Colonic mucosa (tissue), 4 donors: ENCODE data around the gene TAS2R14. TPM values are rescaled to one million over a fixed set of nuclear protein-coding genes. Genes with fewer than 3 reads are reported as not detected.

Experiments used
- DNase-seq: peaks from one replicate; pipeline ENCODE4 v3.0.0-alpha.2; 2020
- H3K27ac ChIP-seq: fragments of 200-600 bp; one replicate; pipeline ENCODE4 v1.8.0; 2021
- H3K27me3 ChIP-seq: fragments of 200-600 bp; one replicate; pipeline ENCODE4 v1.8.0; 2021
- H3K36me3 ChIP-seq: fragments of 200-600 bp; one replicate; pipeline ENCODE4 v1.8.0; 2021
- H3K4me1 ChIP-seq: fragments of 200-600 bp; one replicate; pipeline ENCODE4 v1.8.0; 2021; ENCODE audit warnings: mild to moderate bottlenecking
- H3K4me3 ChIP-seq: fragments of 200-600 bp; one replicate; pipeline ENCODE4 v1.8.0; 2021
- H3K9ac ChIP-seq, 2 donors: one replicate each; pipeline ENCODE4 v1.7.0; 2013; ENCODE audit warnings: control low read depth in 2 of 2, low read depth in 2 of 2, low read length in 2 of 2
- H3K9me3 ChIP-seq: fragments of 200-600 bp; one replicate; pipeline ENCODE4 v1.8.0; 2021
- intact Hi-C: fragments of 100-400 bp; cut with DNase I; formaldehyde crosslinking; loops from one replicate; pipeline ENCODE4 v1.14.1; 2022
- total RNA-seq, 2 donors: library from RNA; stranded (reverse); fragmentation: NEBNext Ultra II Directional in 1 of 2; extraction: Animal tissue kit (Norgen Biotek cat#: 25700) in 1 of 2; gene quantifications; one replicate each; pipeline ENCODE4 v1.2.1, GENCODE V29; 2021
- TF ChIP-seq, protein P1 (sequence below): fragments of 200-600 bp; IDR thresholded peaks from one replicate; pipeline ENCODE4 v1.8.0; 2022; ENCODE audit warnings: antibody characterized with exemption, mild to moderate bottlenecking
- donor health status: healthy.
- donor health status: DM: no; HTN: no; CAD: no.
- donor health status: DM: no; HTN: no; CAD: no.

TAS2R14 gene
- total RNA-seq, 2 donors from 2014 or later: 1.3 to 1.8 TPM

DNA sequence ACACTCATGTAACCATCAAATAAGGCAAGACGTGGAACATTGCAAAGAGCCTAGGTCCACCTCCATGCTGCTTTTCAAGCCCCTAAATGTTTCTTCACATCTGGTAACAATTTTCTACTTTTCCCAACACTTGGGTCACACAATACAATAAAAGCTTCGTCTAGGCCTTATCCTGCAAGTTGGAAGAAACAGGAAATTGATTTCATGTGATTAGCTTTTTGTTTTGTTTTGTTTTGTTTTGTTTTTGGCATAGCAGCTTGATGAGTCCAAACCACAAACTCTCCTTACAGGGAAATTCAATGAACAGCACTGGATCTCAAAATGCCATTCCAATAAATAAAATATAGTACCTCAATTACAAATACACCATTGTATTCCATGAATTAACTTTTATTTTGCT is 28.3 kb upstream of the TAS2R14 start:
- no peak for DNase-seq
- H3K27ac ChIP-seq: no peak overlapping the region
- H3K9ac ChIP-seq: no peak overlapping the region
- H3K9me3 ChIP-seq: no peaks in the 10 kb centered on the region
- TF ChIP-seq, protein P1, sequence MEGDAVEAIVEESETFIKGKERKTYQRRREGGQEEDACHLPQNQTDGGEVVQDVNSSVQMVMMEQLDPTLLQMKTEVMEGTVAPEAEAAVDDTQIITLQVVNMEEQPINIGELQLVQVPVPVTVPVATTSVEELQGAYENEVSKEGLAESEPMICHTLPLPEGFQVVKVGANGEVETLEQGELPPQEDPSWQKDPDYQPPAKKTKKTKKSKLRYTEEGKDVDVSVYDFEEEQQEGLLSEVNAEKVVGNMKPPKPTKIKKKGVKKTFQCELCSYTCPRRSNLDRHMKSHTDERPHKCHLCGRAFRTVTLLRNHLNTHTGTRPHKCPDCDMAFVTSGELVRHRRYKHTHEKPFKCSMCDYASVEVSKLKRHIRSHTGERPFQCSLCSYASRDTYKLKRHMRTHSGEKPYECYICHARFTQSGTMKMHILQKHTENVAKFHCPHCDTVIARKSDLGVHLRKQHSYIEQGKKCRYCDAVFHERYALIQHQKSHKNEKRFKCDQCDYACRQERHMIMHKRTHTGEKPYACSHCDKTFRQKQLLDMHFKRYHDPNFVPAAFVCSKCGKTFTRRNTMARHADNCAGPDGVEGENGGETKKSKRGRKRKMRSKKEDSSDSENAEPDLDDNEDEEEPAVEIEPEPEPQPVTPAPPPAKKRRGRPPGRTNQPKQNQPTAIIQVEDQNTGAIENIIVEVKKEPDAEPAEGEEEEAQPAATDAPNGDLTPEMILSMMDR: no peak
- no peaks in the 10 kb centered on the region for H3K27me3 ChIP-seq
- H3K4me1 ChIP-seq: no peaks in the 10 kb centered on the region
- intact Hi-C loops: no loop called here
- H3K36me3 ChIP-seq: no peaks in the 10 kb centered on the region
- H3K4me3 ChIP-seq: no peak overlapping the region

DNA sequence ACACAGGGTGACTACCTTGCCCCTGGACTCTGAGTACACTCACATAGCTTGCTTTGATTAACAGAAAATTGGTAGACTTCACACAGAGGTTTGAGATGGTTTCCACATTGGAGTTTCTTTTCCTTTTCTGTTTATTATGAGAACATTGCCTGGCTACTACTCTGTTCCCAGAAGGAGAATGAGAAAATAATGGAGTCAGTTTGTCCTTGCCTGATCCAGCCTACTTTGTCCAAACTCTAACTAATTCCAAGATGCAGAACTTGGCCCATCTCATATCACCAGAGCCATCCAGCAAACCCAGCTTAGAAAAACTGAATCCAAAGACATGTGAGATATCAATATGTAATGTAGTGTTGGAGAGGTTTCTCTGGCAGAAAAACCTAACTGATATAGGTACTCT is 27.3 kb upstream of the TAS2R14 start:
- intact Hi-C loops: no loop called here
- no peaks in the 10 kb centered on the region for H3K9me3 ChIP-seq
- no peak overlapping the region for H3K4me3 ChIP-seq
- H3K27ac ChIP-seq: no peak overlapping the region
- H3K4me1 ChIP-seq: no peaks in the 10 kb centered on the region
- no peak for DNase-seq
- no peak overlapping the region for H3K9ac ChIP-seq
- TF ChIP-seq, protein P1: no peak
- H3K36me3 ChIP-seq: no peaks in the 10 kb centered on the region
- no peaks in the 10 kb centered on the region for H3K27me3 ChIP-seq

DNA sequence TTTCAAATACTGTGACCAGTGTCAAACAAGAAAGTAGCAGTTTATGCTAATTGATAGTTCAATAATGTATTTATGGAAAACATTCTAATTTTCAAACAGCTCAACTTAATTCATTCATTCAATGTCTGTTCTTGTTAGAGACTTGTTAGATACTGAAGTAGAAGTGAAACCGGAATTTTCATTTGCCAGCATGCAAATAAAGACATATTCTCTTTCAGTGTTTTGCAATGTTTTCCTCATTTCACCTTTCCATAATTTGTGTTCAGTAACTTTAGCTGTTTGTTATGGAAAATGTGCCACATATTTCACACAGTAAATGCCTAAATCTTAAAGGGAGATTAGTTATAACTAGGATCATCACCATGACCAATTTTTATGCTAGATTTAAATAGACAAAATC is 26.4 kb upstream of the TAS2R14 start:
- no peak for DNase-seq
- no peaks in the 10 kb centered on the region for H3K4me1 ChIP-seq
- H3K27ac ChIP-seq: no peak overlapping the region
- no peaks in the 10 kb centered on the region for H3K27me3 ChIP-seq
- H3K9ac ChIP-seq: no peak overlapping the region
- no peak overlapping the region for H3K4me3 ChIP-seq
- H3K36me3 ChIP-seq: no peaks in the 10 kb centered on the region
- TF ChIP-seq, protein P1: no peak
- intact Hi-C loops: no loop called here
- no peaks in the 10 kb centered on the region for H3K9me3 ChIP-seq

DNA sequence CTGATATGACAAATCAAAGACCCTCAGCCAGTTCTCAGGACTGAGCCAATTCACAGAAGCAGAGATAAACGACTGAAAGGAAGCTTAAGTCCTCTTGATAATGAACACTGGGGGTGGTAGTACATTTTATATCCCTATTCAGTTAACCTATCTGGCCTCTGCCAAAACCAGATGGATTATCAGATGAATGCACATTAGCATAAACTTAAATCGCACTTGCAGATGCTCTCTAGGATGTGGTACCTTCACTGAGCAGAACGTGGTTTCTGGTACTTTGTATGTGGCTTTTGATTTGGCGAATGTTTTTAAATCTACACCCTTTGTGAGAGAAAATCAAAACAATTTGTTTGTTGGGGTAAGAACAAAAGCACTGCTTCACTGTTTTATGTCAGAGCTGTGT is 21.1 kb upstream of the TAS2R14 start:
- TF ChIP-seq, protein P1: no peak
- intact Hi-C loops: no loop called here
- H3K27ac ChIP-seq: no peak overlapping the region

DNA sequence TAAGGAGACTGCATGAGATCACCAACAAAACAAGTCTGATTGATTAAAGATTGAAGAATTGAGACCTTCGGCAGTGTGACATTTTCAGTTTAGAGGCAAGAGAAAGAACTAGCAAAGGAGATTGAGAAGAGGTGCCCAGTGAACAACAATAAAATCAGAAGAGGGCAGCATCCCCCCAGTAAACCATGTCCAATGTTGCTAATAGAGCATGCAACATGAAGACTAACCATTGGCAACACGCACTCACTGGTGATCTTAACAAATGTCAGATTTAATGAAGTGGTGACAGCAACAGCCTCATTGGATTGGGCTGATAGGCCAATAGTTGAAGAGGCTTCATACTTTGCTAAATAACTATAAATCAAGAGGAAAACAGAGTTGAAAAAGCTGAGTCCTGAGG is 20.7 kb upstream of the TAS2R14 start:
- H3K9me3 ChIP-seq: no peaks in the 10 kb centered on the region
- intact Hi-C loops: no loop called here
- no peaks in the 10 kb centered on the region for H3K27me3 ChIP-seq
- H3K36me3 ChIP-seq: no peaks in the 10 kb centered on the region
- DNase-seq: no peak
- no peak overlapping the region for H3K9ac ChIP-seq
- H3K27ac ChIP-seq: no peak overlapping the region
- H3K4me3 ChIP-seq: no peak overlapping the region
- no peaks in the 10 kb centered on the region for H3K4me1 ChIP-seq
- TF ChIP-seq, protein P1: no peak

More for the DNA sequence above, 21.1 kb upstream of the TAS2R14 start:
- Histone ChIP-seq H3K9ac (no peak overlapping the region), H3K9me3 (no peaks in the 10 kb centered on the region), H3K4me3 (no peak overlapping the region), H3K27me3 (no peaks in the 10 kb centered on the region), H3K4me1 (no peaks in the 10 kb centered on the region), H3K36me3 (no peaks in the 10 kb centered on the region)
- DNase-seq: no peak

DNA sequence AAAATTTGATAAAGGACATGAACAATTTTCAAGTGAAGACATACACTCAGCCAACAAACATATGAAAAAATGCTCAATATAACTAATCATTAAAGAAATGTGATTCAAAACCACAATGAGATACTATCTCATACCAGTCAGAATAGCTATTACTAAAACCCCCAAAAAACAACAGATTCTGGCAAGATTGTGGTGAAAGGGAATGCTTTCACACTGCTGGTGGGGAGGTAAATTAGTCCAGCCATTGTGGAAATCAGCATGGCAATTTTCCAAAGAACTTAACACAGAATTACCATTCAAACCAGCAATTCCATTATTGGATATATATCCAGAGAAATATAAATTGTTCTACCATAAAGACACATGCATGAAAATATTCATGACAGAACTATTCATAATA is 18.7 kb upstream of the TAS2R14 start:
- intact Hi-C loops: no loop called here
- H3K9me3 ChIP-seq: no peaks in the 10 kb centered on the region
- H3K4me1 ChIP-seq: no peaks in the 10 kb centered on the region
- no peak overlapping the region for H3K9ac ChIP-seq
- H3K27ac ChIP-seq: no peak overlapping the region
- no peaks in the 10 kb centered on the region for H3K36me3 ChIP-seq
- no peaks in the 10 kb centered on the region for H3K27me3 ChIP-seq
- no peak for DNase-seq
- no peak overlapping the region for H3K4me3 ChIP-seq
- TF ChIP-seq, protein P1: no peak
